A549 (cell line): ENCODE data around the gene SH3RF3. TPM values are rescaled to one million over a fixed set of nuclear protein-coding genes. Genes with fewer than 3 reads are reported as not detected.

Source experiments
- ATAC-seq, 2 experiments: fragments of 200-7000 bp in 1 of 2; fragments of >200 bp in 1 of 2; cut with Nextera tagmentation in 1 of 2; cut with Tn5 transposase in 1 of 2; 3 replicates each; pipeline versions ENCODE4 v1.8.0 to v1.9.1; 2018 to 2020; ENCODE audit warnings: mild to moderate bottlenecking in 1 of 2, moderate library complexity in 1 of 2
- CTCF ChIA-PET: fragments of 300-600 bp; sonication (Branson Sonifier 250); formaldehyde crosslinking; extraction: SDS; loops from one replicate; lab custom pipeline; 2021; ENCODE audit warnings: antibody characterized with exemption, inconsistent platforms; lab: Yijun Ruan, JAX
- POLR2A ChIA-PET: fragments of 350-600 bp; formaldehyde crosslinking; extraction: SDS; loops from one replicate; lab custom pipeline; 2021; ENCODE audit warnings: antibody characterized with exemption, inconsistent platforms; lab: Yijun Ruan, JAX
- DNase-seq, 2 experiments: peaks; one replicate each; pipeline versions ENCODE4 v3.0.0 to v3.0.0-alpha.2; 2011 to 2016; ENCODE audit warnings: low read depth in 1 of 2, low spot score in 1 of 2
- FAIRE-seq: peaks from 2 replicates; lab custom pipeline; 2011; peaks lifted over from hg19 to GRCh38; lab: Jason Lieb, UNC
- H3K27ac ChIP-seq, 2 experiments: fragments of >200 bp; sonication (Bioruptor Twin); formaldehyde crosslinking; 3 replicates each; pipeline ENCODE4 v1.5.1; 2016 to 2017
- H3K4me1 ChIP-seq: fragments of >200 bp; sonication (Bioruptor Twin); formaldehyde crosslinking; 3 replicates; pipeline ENCODE4 v1.6.1; 2016
- H3K4me2 ChIP-seq: fragments of >200 bp; sonication (Bioruptor Twin); formaldehyde crosslinking; 3 replicates; pipeline ENCODE4 v1.6.1; 2016
- H3K4me3 ChIP-seq: fragments of >200 bp; sonication (Bioruptor Twin); formaldehyde crosslinking; 3 replicates; pipeline ENCODE4 v1.5.1; 2016
- H3K9me3 ChIP-seq: fragments of >200 bp; sonication (Bioruptor Twin); formaldehyde crosslinking; 3 replicates; pipeline ENCODE4 v1.6.1; 2016
- CBX2 ChIP-seq: fragments of 200-600 bp; sonication (generic); IDR thresholded peaks from 2 replicates; pipeline ENCODE4 v1.6.1; 2016; ENCODE audit warnings: low read depth, mild to moderate bottlenecking, borderline replicate concordance
- CBX8 ChIP-seq: fragments of 200-600 bp; sonication (generic); IDR thresholded peaks from 2 replicates; pipeline ENCODE4 v1.6.1; 2016
- CEBPB ChIP-seq, 2 experiments: fragments of >200 bp in 1 of 2; sonication (Bioruptor Twin) in 1 of 2; formaldehyde crosslinking in 1 of 2; IDR thresholded peaks; 2 replicates each; pipeline ENCODE4 v1.6.1; 2012 to 2016
- ESRRA ChIP-seq: fragments of 150-350 bp; IDR thresholded peaks from 2 replicates; pipeline ENCODE4 v1.6.1; 2014; ENCODE audit warnings: mild to moderate bottlenecking, low read length, borderline replicate concordance
- FOSB ChIP-seq: fragments of 250-450 bp; sonication (Bioruptor Pico); IDR thresholded peaks from 2 replicates; pipeline ENCODE4 v1.5.0; 2020; ENCODE audit warnings: mild to moderate bottlenecking, moderate library complexity
- FOSL2 ChIP-seq, 2 experiments: fragments of 450-650 bp in 1 of 2; fragments of >200 bp in 1 of 2; sonication (Bioruptor Twin) in 1 of 2; formaldehyde crosslinking; IDR thresholded peaks; 2 replicates each; pipeline versions ENCODE4 v1.5.0 to v1.6.1; 2016 to 2020; ENCODE audit warnings: mild to moderate bottlenecking in 1 of 2, moderate library complexity in 1 of 2
- GATA3 ChIP-seq: IDR thresholded peaks from 2 replicates; pipeline ENCODE4 v1.6.1; 2012; ENCODE audit warnings: borderline replicate concordance
- HEYL ChIP-seq: fragments of 250-450 bp; sonication (Bioruptor Pico); IDR thresholded peaks from 2 replicates; pipeline ENCODE4 v1.8.0; 2021; ENCODE audit warnings: mild to moderate bottlenecking, moderate library complexity
- HOXB5 ChIP-seq: fragments of 250-450 bp; sonication (Bioruptor Pico); IDR thresholded peaks from 2 replicates; pipeline ENCODE4 v1.5.0; 2020; ENCODE audit warnings: mild to moderate bottlenecking, moderate library complexity
- JUN ChIP-seq, 2 experiments: fragments of >200 bp; sonication (Bioruptor Twin); formaldehyde crosslinking; IDR thresholded peaks; 2 replicates in 1 of 2; 3 replicates in 1 of 2; pipeline ENCODE4 v1.6.1; 2016 to 2017
- KDM1A ChIP-seq: fragments of 200-600 bp; sonication (generic); IDR thresholded peaks from 2 replicates; pipeline ENCODE4 v1.6.1; 2016; ENCODE audit warnings: low read depth, mild to moderate bottlenecking
- MAFK ChIP-seq: fragments of 450-650 bp; IDR thresholded peaks from 2 replicates; pipeline ENCODE4 v1.6.1; 2014; ENCODE audit not compliant: partially characterized antibody
- MAZ ChIP-seq: fragments of 150-350 bp; IDR thresholded peaks from 2 replicates; pipeline ENCODE4 v1.6.1; 2014; ENCODE audit warnings: antibody characterized with exemption, low read depth, low read length, borderline replicate concordance
- MYC ChIP-seq: IDR thresholded peaks from 2 replicates; pipeline ENCODE4 v1.6.1; 2012; ENCODE audit warnings: mild to moderate bottlenecking, inconsistent platforms, low read length, improper control_type of control experiment, borderline replicate concordance
- NFE2L2 ChIP-seq: fragments of 150-350 bp; conservative IDR thresholded peaks from 2 replicates; pipeline ENCODE4 v1.6.1; 2014; ENCODE audit warnings: low read length
- NPAS2 ChIP-seq: fragments of 250-450 bp; sonication (Bioruptor Pico); IDR thresholded peaks from 2 replicates; pipeline ENCODE4 v1.8.0; 2022; ENCODE audit warnings: mild to moderate bottlenecking, moderate library complexity, borderline replicate concordance
- RAD21 ChIP-seq, 2 experiments: fragments of >200 bp in 1 of 2; sonication (Bioruptor Twin) in 1 of 2; formaldehyde crosslinking in 1 of 2; IDR thresholded peaks in 1 of 2; conservative IDR thresholded peaks in 1 of 2; 2 replicates in 1 of 2; 3 replicates in 1 of 2; pipeline ENCODE4 v1.6.1; 2012 to 2018; ENCODE audit warnings: inconsistent platforms in 1 of 2
- RNF2 ChIP-seq: fragments of 200-600 bp; sonication (generic); IDR thresholded peaks from 2 replicates; pipeline ENCODE4 v1.6.1; 2016; ENCODE audit warnings: low read depth, mild to moderate bottlenecking, antibody characterized with exemption, moderate library complexity, borderline replicate concordance
- TFCP2L1 ChIP-seq: fragments of 250-450 bp; sonication (Bioruptor Pico); IDR thresholded peaks from 2 replicates; pipeline ENCODE4 v1.5.0; 2021; ENCODE audit warnings: mild to moderate bottlenecking
- TP53 ChIP-seq: fragments of 250-450 bp; sonication (Bioruptor Pico); IDR thresholded peaks from 2 replicates; pipeline ENCODE4 v1.5.0; 2021; ENCODE audit warnings: mild to moderate bottlenecking, moderate library complexity
- ZC3H11A ChIP-seq: fragments of 450-650 bp; IDR thresholded peaks from 2 replicates; pipeline ENCODE4 v1.6.1; 2014; ENCODE audit warnings: antibody characterized with exemption, mild to moderate bottlenecking
- ZFP36 ChIP-seq: fragments of 450-650 bp; IDR thresholded peaks from 2 replicates; pipeline ENCODE4 v1.6.1; 2014; ENCODE audit warnings: borderline replicate concordance; ENCODE audit not compliant: partially characterized antibody
- ZNF302 ChIP-seq: fragments of 250-450 bp; sonication (Bioruptor Pico); IDR thresholded peaks from 2 replicates; pipeline ENCODE4 v1.9.0; 2021; ENCODE audit warnings: inconsistent platforms, mild to moderate bottlenecking, moderate library complexity
- WGBS: methylation state at CpG from one replicate; pipeline ENCODE4 v1.1.6; 2017; ENCODE audit errors: missing lambda C conversion rate; 5-methylcytosine and 5-hydroxymethylcytosine counted together
- polyA plus RNA-seq, 4 experiments: library from polyadenylated mRNA; depleted of rRNA in 3 of 4; stranded (reverse); fragments of >200 nt; fragmentation: RNase III in 1 of 4; extraction: RNeasy Plus Mini Kit Qiagen cat#74134 plus additional on column Dnase treatment in 1 of 4; gene quantifications; 2 replicates in 3 of 4; 3 replicates in 1 of 4; pipeline ENCODE4 v1.2.3, GENCODE V29; 2011 to 2017
- TF ChIP-seq, protein P1 (sequence below): IDR thresholded peaks from 2 replicates; pipeline ENCODE4 v1.6.1; 2012
- TF ChIP-seq, protein P2 (sequence below): fragments of >200 bp; sonication (Bioruptor Twin); formaldehyde crosslinking; IDR thresholded peaks from 2 replicates; pipeline ENCODE4 v1.6.1; 2016
- TF ChIP-seq, protein P3 (sequence below): fragments of 150-350 bp; IDR thresholded peaks from 2 replicates; pipeline ENCODE4 v1.6.1; 2014; ENCODE audit warnings: low read depth, mild to moderate bottlenecking, low read length

Gene SH3RF3
- polyA plus RNA-seq, 2 of the 4 experiments (the other 2 are of a cell fraction) = 0.04 to 0.21 TPM

DNA sequence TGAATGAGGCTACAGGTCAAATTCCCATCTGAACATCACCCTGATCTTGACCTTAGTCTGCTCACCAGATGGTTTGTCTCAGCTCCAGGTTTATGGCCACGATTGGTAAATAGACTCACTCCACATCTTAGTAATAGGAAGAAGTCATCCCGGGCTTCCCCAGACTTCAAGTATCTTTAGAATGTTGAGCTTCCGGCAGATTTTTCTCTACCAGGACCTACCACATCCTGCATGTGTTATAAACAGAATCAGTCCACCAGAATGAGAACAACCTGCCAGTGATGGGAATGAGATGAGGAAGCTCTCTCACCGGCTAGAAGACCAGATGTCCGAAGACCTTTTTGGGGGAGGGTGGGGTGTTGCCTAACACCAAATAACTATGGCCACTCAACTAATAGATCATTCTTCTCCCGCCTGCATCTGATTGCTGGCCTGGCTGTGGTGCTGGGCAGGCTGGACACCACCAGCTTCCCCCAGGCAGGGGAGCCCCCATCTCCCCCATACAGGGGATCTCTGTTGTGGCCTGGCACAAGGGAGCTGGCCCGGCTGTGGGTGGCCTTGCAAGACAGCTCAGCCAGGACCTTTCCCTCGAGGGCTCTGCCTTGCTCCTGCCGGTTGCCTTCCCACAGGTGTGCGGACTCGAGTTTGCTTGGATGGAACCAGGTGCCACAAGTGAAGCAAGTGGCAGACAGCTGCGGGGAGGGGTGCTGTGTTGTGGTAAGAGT lies 88.5 kb downstream of the SH3RF3 start (continued):
- TF ChIP-seq NFE2L2 (no peak), ZFP36 (no peak), CEBPB (IDR thresholded peaks at IDR 0.05) (no peak), RAD21 (conservative IDR thresholded peaks at IDR 0.05 in 1 of 2, IDR thresholded peaks at IDR 0.05 in 1 of 2) (no peak), MYC (no peak), CBX8 (no peak)
- TF ChIP-seq, protein P1, sequence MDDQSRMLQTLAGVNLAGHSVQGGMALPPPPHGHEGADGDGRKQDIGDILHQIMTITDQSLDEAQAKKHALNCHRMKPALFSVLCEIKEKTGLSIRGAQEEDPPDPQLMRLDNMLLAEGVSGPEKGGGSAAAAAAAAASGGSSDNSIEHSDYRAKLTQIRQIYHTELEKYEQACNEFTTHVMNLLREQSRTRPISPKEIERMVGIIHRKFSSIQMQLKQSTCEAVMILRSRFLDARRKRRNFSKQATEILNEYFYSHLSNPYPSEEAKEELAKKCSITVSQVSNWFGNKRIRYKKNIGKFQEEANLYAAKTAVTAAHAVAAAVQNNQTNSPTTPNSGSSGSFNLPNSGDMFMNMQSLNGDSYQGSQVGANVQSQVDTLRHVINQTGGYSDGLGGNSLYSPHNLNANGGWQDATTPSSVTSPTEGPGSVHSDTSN = no peak

DNA sequence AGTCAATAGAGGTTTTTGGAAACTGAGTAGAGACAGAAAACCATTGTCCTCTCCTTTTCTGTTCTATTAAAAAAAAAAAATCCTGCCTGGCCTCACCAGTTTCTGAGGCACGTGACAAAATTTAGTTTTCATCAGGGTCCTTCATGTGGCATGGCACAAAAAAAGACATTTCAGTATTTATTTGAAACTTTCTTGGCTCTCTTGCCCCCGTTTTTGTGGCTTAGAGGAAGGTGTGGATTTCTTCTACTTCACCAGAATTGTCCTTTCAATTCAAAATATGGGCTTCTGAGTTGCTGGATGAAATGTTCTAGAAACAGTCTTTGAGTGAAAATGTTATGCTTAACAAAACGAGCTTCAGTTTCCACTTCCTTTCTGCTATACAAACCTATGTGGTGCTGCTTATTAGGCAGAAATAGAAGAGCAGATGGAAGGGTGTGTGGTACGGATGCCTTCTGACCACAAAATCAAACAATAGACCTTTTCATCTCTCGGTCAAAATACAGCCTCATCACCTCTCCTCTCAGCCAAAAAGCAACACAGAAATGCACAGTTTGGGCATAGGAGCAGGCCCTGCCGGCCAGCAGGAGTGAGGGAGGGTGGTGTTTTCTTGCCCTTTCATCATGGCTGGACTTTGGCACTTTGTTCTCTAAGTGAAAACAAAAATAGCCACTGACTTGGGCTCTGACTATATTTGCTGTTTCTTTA lies 89.2 kb downstream of the SH3RF3 start:
- TF ChIP-seq TFCP2L1 (no peak), CBX2 (no peak), CEBPB (IDR thresholded peaks at IDR 0.05) (no peak), ZC3H11A (no peak), KDM1A (no peak), HEYL (no peak), FOSL2 (IDR thresholded peaks at IDR 0.05) (no peak), FOSL2 (CRISPR knock-in tag; IDR thresholded peaks at IDR 0.05) (no peak), RNF2 (no peak), ESRRA (no peak), GATA3 (no peak), MAFK (no peak), HOXB5 (CRISPR knock-in tag) (no peak), TP53 (CRISPR knock-in tag) (no peak)
- Histone ChIP-seq H3K4me1 (no peaks in the 10 kb centered on the region), H3K27ac (no peak overlapping the region), H3K4me3 (no peak overlapping the region), H3K4me2 (no peak overlapping the region), H3K9me3 (no peaks in the 10 kb centered on the region)
- 19% methylated on average over 6 of the region's 6 CpGs for WGBS
- DNase-seq (no peak), FAIRE-seq (no peak), ATAC-seq (no peak)
- CTCF ChIA-PET = interaction anchor here (0.7 kb wide), 1 partner anchor 11 kb away, joined by 3 read pairs; no protein-coding TSS in a partner anchor
- POLR2A ChIA-PET = no interaction called here

DNA sequence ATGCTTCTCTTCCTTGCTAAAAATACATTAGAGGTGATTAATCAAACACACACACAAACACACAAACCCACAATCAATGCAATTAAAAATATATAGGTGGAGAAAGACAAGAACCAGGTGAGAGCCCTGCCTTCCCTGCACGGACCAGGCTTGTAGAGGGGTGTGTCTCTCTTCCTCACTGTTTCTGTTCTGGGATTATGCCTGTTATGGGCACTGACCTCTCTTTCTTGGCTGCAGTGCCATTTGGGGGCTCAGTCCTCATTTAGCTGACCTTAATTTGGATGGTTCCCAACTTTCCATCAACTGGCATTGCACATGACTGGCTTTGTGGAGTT lies 89.8 kb downstream of the SH3RF3 start:
- no peak for TF ChIP-seq FOSB (CRISPR knock-in tag)
- TF ChIP-seq HOXB5 (CRISPR knock-in tag) = no peak
- TF ChIP-seq, protein P1 = no peak
- TF ChIP-seq, protein P2, sequence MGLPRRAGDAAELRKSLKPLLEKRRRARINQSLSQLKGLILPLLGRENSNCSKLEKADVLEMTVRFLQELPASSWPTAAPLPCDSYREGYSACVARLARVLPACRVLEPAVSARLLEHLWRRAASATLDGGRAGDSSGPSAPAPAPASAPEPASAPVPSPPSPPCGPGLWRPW = no peak
- no peak for TF ChIP-seq MAZ
- TF ChIP-seq, protein P3, sequence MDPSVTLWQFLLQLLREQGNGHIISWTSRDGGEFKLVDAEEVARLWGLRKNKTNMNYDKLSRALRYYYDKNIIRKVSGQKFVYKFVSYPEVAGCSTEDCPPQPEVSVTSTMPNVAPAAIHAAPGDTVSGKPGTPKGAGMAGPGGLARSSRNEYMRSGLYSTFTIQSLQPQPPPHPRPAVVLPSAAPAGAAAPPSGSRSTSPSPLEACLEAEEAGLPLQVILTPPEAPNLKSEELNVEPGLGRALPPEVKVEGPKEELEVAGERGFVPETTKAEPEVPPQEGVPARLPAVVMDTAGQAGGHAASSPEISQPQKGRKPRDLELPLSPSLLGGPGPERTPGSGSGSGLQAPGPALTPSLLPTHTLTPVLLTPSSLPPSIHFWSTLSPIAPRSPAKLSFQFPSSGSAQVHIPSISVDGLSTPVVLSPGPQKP = no peak
- no peak for TF ChIP-seq JUN (IDR thresholded peaks at IDR 0.05)
- TF ChIP-seq RAD21 (conservative IDR thresholded peaks at IDR 0.05 in 1 of 2, IDR thresholded peaks at IDR 0.05 in 1 of 2) = no peak
- TF ChIP-seq ZNF302 = no peak
- no peak for TF ChIP-seq GATA3
- no peak for TF ChIP-seq NPAS2 (CRISPR knock-in tag)
- FAIRE-seq (no peak), DNase-seq (no peak), ATAC-seq (no peak)
- no peak overlapping the region for H3K4me3 ChIP-seq
- no peak overlapping the region for H3K27ac ChIP-seq
- CTCF ChIA-PET = no interaction called here
- no peak overlapping the region for H3K4me2 ChIP-seq
- POLR2A ChIA-PET = no interaction called here
- H3K9me3 ChIP-seq = no peaks in the 10 kb centered on the region
- H3K4me1 ChIP-seq = no peaks in the 10 kb centered on the region
- WGBS = 19% methylated on average over 1 of the region's 1 CpG
